Ectodermal cell (in vitro differentiated cells): ENCODE results near the gene KRT86.
A peak's percentile ranks its signal among the peaks of the same experiment; 100 is the strongest.
"Not testable (repeated sequence)": the region's sequence is repeated elsewhere in the genome, so short reads cannot be mapped to it uniquely, and the experiment has no call there.

Experiments
- H3K27ac ChIP-seq: 2 replicates; pipeline ENCODE4 v1.7.0; 2013; ENCODE audit warnings: mild to moderate bottlenecking, low read depth, low read length; ENCODE audit not compliant: insufficient read depth, poor library complexity, severe bottlenecking
- H3K27me3 ChIP-seq: 2 replicates; pipeline ENCODE4 v1.7.0; 2013; ENCODE audit warnings: mild to moderate bottlenecking, low read length; ENCODE audit not compliant: insufficient read depth, control insufficient read depth, poor library complexity, severe bottlenecking
- H3K36me3 ChIP-seq: one replicate; pipeline ENCODE4 v1.7.0; 2013; ENCODE audit warnings: low read length; ENCODE audit not compliant: control insufficient read depth, insufficient read depth
- H3K4me1 ChIP-seq: one replicate; pipeline ENCODE4 v1.7.0; 2013; ENCODE audit warnings: low read length; ENCODE audit not compliant: control insufficient read depth, insufficient read depth
- H3K4me3 ChIP-seq: 2 replicates; pipeline ENCODE4 v1.7.0; 2013; ENCODE audit warnings: low read depth, low read length, control low read depth; ENCODE audit not compliant: insufficient read depth
- H3K9me3 ChIP-seq: 2 replicates; pipeline ENCODE4 v1.7.0; 2013; ENCODE audit warnings: mild to moderate bottlenecking, low read length, moderate library complexity; ENCODE audit not compliant: control insufficient read depth
- WGBS, 2 experiments: methylation state at CpG; one replicate each; pipeline ENCODE4 v1.1.7; 2013; ENCODE audit warnings: missing lambda C conversion rate in 2 of 2; 5-methylcytosine and 5-hydroxymethylcytosine counted together

KRT86 gene

GRCh38 chr12:52308806-52309425 is 34.5 kb downstream of the KRT86 start:
- H3K27me3 ChIP-seq: peaks cover 50% of the 10 kb centered on the region
- H3K27ac ChIP-seq: no peak overlapping the region
- H3K4me3 ChIP-seq: peak overlapping the region; percentile 45
- H3K9me3 ChIP-seq: no peaks in the 10 kb centered on the region
- WGBS, 2 experiments: 57 to 58% methylated on average over 15 of the region's 15 CpGs
- H3K36me3 ChIP-seq: no peaks in the 10 kb centered on the region
- peaks cover 11% of the 10 kb centered on the region for H3K4me1 ChIP-seq

DNA sequence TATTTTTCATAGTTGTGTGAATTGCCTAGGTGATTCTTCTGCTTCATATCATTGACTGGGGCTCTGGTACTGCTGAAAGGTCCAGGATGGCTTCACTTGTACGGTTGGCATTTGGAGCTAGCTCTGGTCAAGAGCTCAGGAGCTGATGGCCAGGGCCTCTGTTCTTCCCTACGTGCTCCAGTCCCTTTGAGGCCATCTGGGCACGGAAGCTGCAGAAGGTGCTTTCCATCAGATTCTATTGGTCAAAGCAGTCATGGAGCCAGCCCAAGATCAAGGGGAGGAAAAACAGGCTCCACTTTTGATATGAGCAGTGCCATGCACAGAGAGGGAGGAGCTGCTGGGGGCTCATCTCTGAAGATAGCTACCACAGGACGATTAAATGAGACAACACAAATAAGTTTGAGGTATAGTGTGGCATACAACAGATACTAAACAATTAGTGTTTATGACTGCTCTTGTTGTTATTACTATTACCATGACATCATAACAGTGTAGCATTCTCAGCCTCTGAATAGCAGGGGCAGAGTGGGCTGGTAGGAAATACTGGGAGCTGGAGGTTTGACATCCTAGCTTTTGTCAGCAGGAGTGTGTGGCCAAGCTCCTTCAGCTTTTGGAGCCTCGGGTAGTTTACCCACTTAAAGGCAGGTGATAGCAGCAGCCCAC is 36.3 kb downstream of the KRT86 start:
- H3K36me3 ChIP-seq: no peaks in the 10 kb centered on the region
- H3K4me3 ChIP-seq: no peak overlapping the region
- no peaks in the 10 kb centered on the region for H3K9me3 ChIP-seq
- peaks cover 11% of the 10 kb centered on the region for H3K4me1 ChIP-seq
- peaks cover 50% of the 10 kb centered on the region for H3K27me3 ChIP-seq
- 87 to 92% methylated on average over 5 of the region's 5 CpGs for WGBS, 2 experiments
- H3K27ac ChIP-seq: no peak overlapping the region

DNA sequence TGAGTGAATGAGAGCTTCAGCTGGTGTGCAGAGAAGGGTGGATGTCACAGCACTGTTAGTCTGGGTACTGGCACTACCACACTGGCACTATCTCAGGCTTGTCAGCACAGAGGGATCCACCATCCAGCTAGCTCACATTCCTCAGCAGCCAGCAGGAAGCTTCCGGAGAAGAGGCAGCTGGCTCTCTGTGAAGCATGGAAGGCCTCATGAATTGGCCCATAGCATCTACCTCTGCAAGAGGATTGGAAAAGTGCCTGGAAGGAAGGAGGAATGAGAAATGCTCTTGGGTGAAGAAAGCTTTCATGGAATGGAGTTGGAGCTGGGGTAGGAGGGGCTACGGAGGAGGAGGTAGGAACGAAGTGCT is 36.8 kb downstream of the KRT86 start:
- Histone ChIP-seq H3K4me1 (peaks cover 11% of the 10 kb centered on the region), H3K9me3 (no peaks in the 10 kb centered on the region), H3K27me3 (peaks cover 48% of the 10 kb centered on the region), H3K27ac (no peak overlapping the region), H3K36me3 (no peaks in the 10 kb centered on the region), H3K4me3 (no peak overlapping the region)
- WGBS, 2 experiments: 89 to 90% methylated on average over 3 of the region's 3 CpGs

DNA sequence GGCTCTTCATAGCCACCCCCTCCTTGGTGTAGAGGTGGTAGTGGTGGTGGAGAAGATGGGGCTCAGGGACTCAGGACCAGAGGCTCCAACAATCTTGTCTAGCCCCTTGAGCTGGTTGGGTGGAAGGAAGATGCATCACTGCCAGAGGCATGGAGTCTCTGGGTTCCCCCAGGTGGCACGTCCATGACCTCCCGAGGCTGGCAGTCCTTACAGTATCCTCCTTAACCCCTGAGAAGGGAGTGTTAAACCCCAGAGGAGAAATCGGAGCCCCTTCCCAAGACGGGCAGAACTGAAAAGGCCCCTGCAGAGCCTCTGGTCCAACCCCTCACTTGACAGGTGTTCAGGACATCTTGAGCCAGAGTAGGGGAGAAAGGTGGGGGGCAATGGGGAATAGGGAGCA is 37.6 kb downstream of the KRT86 start:
- Histone ChIP-seq H3K27ac (no peak overlapping the region), H3K27me3 (peaks cover 40% of the 10 kb centered on the region), H3K9me3 (no peaks in the 10 kb centered on the region), H3K4me3 (no peak overlapping the region), H3K4me1 (peaks cover 11% of the 10 kb centered on the region), H3K36me3 (no peaks in the 10 kb centered on the region)
- 78 to 86% methylated on average over 4 of the region's 4 CpGs for WGBS, 2 experiments

- Histone ChIP-seq H3K9me3 (no peaks in the 10 kb centered on the region), H3K27ac (no peak overlapping the region), H3K4me3 (no peak overlapping the region), H3K4me1 (peaks cover 5% of the 10 kb centered on the region), H3K36me3 (no peaks in the 10 kb centered on the region), H3K27me3 (peaks cover 26% of the 10 kb centered on the region)
- 89% methylated on average over 3 of the region's 3 CpGs for WGBS, 2 experiments
Observed at GRCh38 chr12:52313461-52313860, 39.0 kb downstream of the KRT86 start.

GRCh38 chr12:52313926-52314325 is 39.5 kb downstream of the KRT86 start:
- peaks cover under 1% of the 10 kb centered on the region for H3K4me1 ChIP-seq
- no peak overlapping the region for H3K4me3 ChIP-seq
- 76 to 84% methylated on average over 9 of the region's 9 CpGs for WGBS, 2 experiments
- H3K27ac ChIP-seq: no peak overlapping the region
- no peaks in the 10 kb centered on the region for H3K9me3 ChIP-seq
- H3K27me3 ChIP-seq: peaks cover 21% of the 10 kb centered on the region
- no peaks in the 10 kb centered on the region for H3K36me3 ChIP-seq

DNA sequence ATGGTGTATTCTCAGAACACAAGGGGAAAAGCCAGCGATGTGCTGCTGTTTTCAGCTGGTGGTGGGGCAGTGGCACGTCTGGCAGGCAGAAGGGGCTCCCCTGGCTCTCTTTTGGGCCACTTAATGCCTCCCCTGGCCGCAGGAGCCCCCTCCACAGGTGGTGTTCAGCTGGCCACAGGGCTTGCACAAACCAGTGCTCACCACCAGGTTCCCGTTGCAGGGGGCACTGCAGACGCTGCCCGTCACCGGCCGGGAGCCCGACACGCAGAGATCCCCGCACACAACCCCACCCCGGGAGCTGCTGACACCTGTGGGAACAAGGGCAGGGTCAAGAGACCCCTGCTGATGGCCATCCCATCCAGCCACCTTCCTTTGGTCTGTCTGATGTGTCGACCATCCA is 40.1 kb downstream of the KRT86 start:
- WGBS, 2 experiments: 89 to 90% methylated on average over 13 of the region's 13 CpGs

GRCh38 chr12:52315721-52316120 is 41.3 kb downstream of the KRT86 start:
- H3K36me3 ChIP-seq, H3K4me3 ChIP-seq, H3K27ac ChIP-seq, H3K27me3 ChIP-seq, H3K9me3 ChIP-seq, H3K4me1 ChIP-seq: not testable (repeated sequence)
- WGBS, 2 experiments: 49 to 55% methylated on average over 9 of the region's 9 CpGs

More for the DNA sequence above, 40.1 kb downstream of the KRT86 start:
- peaks cover 16% of the 10 kb centered on the region for H3K27me3 ChIP-seq
- H3K27ac ChIP-seq: no peak overlapping the region
- no peak overlapping the region for H3K4me3 ChIP-seq
- H3K9me3 ChIP-seq: no peaks in the 10 kb centered on the region
- no peaks in the 10 kb centered on the region for H3K36me3 ChIP-seq
- H3K4me1 ChIP-seq: no peaks in the 10 kb centered on the region

- Histone ChIP-seq H3K4me3 (no peak overlapping the region), H3K9me3 (no peaks in the 10 kb centered on the region), H3K27ac (no peak overlapping the region), H3K36me3 (no peaks in the 10 kb centered on the region), H3K4me1 (no peaks in the 10 kb centered on the region), H3K27me3 (peaks cover 3% of the 10 kb centered on the region)
- WGBS, 2 experiments: 73 to 74% methylated on average over 9 of the region's 9 CpGs
Observed at GRCh38 chr12:52316290-52316689, 41.8 kb downstream of the KRT86 start.

DNA sequence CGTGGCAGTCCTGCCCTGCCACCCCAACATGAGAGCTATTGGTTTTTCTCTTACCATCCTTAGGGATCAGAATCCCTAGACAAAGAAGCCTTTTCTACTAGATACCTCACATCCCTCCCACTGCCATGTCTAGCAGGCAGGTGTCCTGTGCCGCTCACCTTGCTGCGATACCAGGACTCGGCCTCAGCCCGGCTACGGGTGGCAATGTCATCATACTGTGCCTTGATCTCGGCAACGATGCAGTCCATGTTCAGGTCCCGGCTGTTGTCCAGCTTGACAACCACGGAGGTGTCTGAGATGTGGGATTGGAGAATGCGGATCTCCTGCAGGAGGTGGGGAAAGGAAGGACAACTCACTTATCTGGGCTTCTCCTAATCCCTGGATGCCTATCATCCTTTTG is 42.3 kb downstream of the KRT86 start:
- Histone ChIP-seq H3K36me3 (no peaks in the 10 kb centered on the region), H3K4me3 (no peak overlapping the region), H3K27me3 (peaks cover under 1% of the 10 kb centered on the region), H3K9me3 (no peaks in the 10 kb centered on the region), H3K4me1 (no peaks in the 10 kb centered on the region), H3K27ac (no peak overlapping the region)
- WGBS, 2 experiments: 75 to 78% methylated on average over 11 of the region's 11 CpGs
